HepG2 (cell line): Measurements from ENCODE around the gene PSD. TPM values are rescaled to one million over a fixed set of nuclear protein-coding genes. Genes with fewer than 3 reads are reported as not detected.

Source experiments
- KIAA2018 ChIP-seq: sonication (generic); formaldehyde crosslinking; IDR thresholded peaks from 2 replicates; pipeline ENCODE4 v1.5.0; 2020; ENCODE audit warnings: mild to moderate bottlenecking, missing genetic modification reagents, borderline replicate concordance
- MLX ChIP-seq: IDR thresholded peaks from 2 replicates; pipeline ENCODE4 v1.6.1; 2016
- MYPOP ChIP-seq: sonication (generic); formaldehyde crosslinking; IDR thresholded peaks from 2 replicates; pipeline ENCODE4 v1.8.1; 2023; ENCODE audit warnings: mild to moderate bottlenecking, moderate library complexity, missing genetic modification reagents
- REL ChIP-seq: sonication (generic); formaldehyde crosslinking; conservative IDR thresholded peaks from 2 replicates; pipeline ENCODE4 v1.8.0; 2022; ENCODE audit warnings: mild to moderate bottlenecking, missing genetic modification reagents, moderate library complexity
- SETDB1 ChIP-seq: sonication (generic); formaldehyde crosslinking; IDR thresholded peaks from 2 replicates; pipeline ENCODE4 v1.5.1; 2020; ENCODE audit warnings: missing genetic modification reagents, mild to moderate bottlenecking, borderline replicate concordance
- SP1 ChIP-seq, 2 experiments: fragments of 450-650 bp in 1 of 2; sonication (generic) in 1 of 2; formaldehyde crosslinking in 1 of 2; IDR thresholded peaks; 2 replicates each; pipeline versions ENCODE4 v1.4.0 to v1.6.1; 2016 to 2020; ENCODE audit warnings: missing genetic modification reagents in 1 of 2
- SRSF4 ChIP-seq: fragments of 200-400 bp; formaldehyde crosslinking; IDR thresholded peaks from one replicate; pipeline ENCODE4 v1.6.1; 2018; ENCODE audit warnings: mild to moderate bottlenecking, low read depth, low read length, moderate library complexity; ENCODE audit not compliant: poor library complexity, severe bottlenecking
- ZEB1 ChIP-seq: IDR thresholded peaks from 2 replicates; pipeline ENCODE4 v1.6.1; 2012; ENCODE audit warnings: mild to moderate bottlenecking, low read depth, inconsistent platforms; ENCODE audit not compliant: insufficient replicate concordance
- ZNF33B ChIP-seq: sonication (generic); formaldehyde crosslinking; IDR thresholded peaks from 2 replicates; pipeline ENCODE4 v1.5.1; 2020; ENCODE audit warnings: mild to moderate bottlenecking, missing genetic modification reagents
- polyA plus RNA-seq, 8 experiments: library from polyadenylated mRNA; depleted of rRNA in 3 of 8; stranded (reverse) in 7 of 8; unstranded in 1 of 8; fragments of >200 nt; fragmentation: Illumina TruSeq in 4 of 8; extraction: Trizol in 4 of 8; gene quantifications; 2 replicates each; pipeline versions ENCODE4 v1.2.1 to v1.2.3, GENCODE V29; 2011 to 2016; ENCODE audit warnings: low read depth in 4 of 8, missing spikeins in 1 of 8, mixed read lengths in 1 of 8; ENCODE audit not compliant: insufficient read depth in 1 of 8
- total RNA-seq, 5 experiments: library from RNA; depleted of rRNA; stranded (reverse); fragments of >200 nt; fragmentation: Illumina TruSeq; extraction: Trizol; gene quantifications; 2 replicates each; pipeline ENCODE4 v1.2.3, GENCODE V29; 2016; ENCODE audit warnings: low read depth in 1 of 5
- TF ChIP-seq, protein P1 (sequence below): sonication (generic); formaldehyde crosslinking; IDR thresholded peaks from 2 replicates; pipeline ENCODE4 v1.4.0; 2020; ENCODE audit warnings: mild to moderate bottlenecking, missing genetic modification reagents, borderline replicate concordance
- TF ChIP-seq, protein P2 (sequence below): sonication (generic); formaldehyde crosslinking; IDR thresholded peaks from 2 replicates; pipeline ENCODE4 v1.8.0; 2022; ENCODE audit warnings: low read depth, missing genetic modification reagents

Gene PSD
- total and polyA plus RNA-seq, 2 of the 13 experiments (the other 11 are each of a cell fraction or from before 2014, with no cell fraction given): 0.35 to 0.58 TPM

GRCh38 chr10:102394079-102394800 is 24.3 kb downstream of the PSD start (continued):
- TF ChIP-seq, protein P1, sequence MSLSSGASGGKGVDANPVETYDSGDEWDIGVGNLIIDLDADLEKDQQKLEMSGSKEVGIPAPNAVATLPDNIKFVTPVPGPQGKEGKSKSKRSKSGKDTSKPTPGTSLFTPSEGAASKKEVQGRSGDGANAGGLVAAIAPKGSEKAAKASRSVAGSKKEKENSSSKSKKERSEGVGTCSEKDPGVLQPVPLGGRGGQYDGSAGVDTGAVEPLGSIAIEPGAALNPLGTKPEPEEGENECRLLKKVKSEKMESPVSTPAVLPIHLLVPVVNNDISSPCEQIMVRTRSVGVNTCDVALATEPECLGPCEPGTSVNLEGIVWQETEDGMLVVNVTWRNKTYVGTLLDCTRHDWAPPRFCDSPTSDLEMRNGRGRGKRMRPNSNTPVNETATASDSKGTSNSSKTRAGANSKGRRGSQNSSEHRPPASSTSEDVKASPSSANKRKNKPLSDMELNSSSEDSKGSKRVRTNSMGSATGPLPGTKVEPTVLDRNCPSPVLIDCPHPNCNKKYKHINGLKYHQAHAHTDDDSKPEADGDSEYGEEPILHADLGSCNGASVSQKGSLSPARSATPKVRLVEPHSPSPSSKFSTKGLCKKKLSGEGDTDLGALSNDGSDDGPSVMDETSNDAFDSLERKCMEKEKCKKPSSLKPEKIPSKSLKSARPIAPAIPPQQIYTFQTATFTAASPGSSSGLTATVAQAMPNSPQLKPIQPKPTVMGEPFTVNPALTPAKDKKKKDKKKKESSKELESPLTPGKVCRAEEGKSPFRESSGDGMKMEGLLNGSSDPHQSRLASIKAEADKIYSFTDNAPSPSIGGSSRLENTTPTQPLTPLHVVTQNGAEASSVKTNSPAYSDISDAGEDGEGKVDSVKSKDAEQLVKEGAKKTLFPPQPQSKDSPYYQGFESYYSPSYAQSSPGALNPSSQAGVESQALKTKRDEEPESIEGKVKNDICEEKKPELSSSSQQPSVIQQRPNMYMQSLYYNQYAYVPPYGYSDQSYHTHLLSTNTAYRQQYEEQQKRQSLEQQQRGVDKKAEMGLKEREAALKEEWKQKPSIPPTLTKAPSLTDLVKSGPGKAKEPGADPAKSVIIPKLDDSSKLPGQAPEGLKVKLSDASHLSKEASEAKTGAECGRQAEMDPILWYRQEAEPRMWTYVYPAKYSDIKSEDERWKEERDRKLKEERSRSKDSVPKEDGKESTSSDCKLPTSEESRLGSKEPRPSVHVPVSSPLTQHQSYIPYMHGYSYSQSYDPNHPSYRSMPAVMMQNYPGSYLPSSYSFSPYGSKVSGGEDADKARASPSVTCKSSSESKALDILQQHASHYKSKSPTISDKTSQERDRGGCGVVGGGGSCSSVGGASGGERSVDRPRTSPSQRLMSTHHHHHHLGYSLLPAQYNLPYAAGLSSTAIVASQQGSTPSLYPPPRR: peak; percentile 65
- TF ChIP-seq ZEB1 (peak; percentile 63), SRSF4 (no peak), MLX (CRISPR knock-in tag) (no peak), MYPOP (peak; percentile 91), REL (no peak), SETDB1 (CRISPR knock-in tag) (no peak), SP1 (IDR thresholded peaks at IDR 0.05) (no peak), SP1 (CRISPR knock-in tag; IDR thresholded peaks at IDR 0.05) (no peak), KIAA2018 (CRISPR knock-in tag) (no peak), ZNF33B (CRISPR knock-in tag) (no peak)
- TF ChIP-seq, protein P2, sequence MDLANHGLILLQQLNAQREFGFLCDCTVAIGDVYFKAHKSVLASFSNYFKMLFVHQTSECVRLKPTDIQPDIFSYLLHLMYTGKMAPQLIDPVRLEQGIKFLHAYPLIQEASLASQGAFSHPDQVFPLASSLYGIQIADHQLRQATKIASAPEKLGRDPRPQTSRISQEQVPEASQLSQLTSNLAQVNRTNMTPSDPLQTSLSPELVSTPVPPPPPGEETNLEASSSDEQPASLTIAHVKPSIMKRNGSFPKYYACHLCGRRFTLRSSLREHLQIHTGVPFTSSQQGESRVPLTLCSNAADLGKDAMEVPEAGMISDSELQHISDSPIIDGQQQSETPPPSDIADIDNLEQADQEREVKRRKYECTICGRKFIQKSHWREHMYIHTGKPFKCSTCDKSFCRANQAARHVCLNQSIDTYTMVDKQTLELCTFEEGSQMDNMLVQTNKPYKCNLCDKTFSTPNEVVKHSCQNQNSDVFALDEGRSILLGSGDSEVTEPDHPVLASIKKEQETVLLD (CRISPR knock-in tag): no peak
